Measurements from ENCODE around the gene CDC45. TPM values are rescaled to one million over a fixed set of nuclear protein-coding genes. Genes with fewer than 3 reads are reported as not detected.

CDC45 gene
- total and polyA plus RNA-seq, 8 donors, result 0.28 to 1.3 (median 0.63) TPM; not detected in 2

- Histone ChIP-seq H3K36me3 (peaks cover 0 to 16% (median 7%) of the 10 kb centered on the region in 3 donors), H3K9me3 (no peaks in the 10 kb centered on the region), H3K27ac (no peak overlapping the region), H3K4me3 (no peak overlapping the region), H3K4me1 (peaks cover 8 to 19% (median 17%) of the 10 kb centered on the region in 3 donors), H3K27me3 (no peaks in the 10 kb centered on the region)
- ATAC-seq (no peak), DNase-seq (no peak), FAIRE-seq (no peak)
- intact Hi-C loops (cut with DNase I), result no loop called here
- TF ChIP-seq CTCF (IDR thresholded peaks at IDR 0.05), result no peak
- 74 to 81% methylated on average over 2 of the region's 2 CpGs for WGBS, 2 donors
These were observed 30.3 kb upstream of the CDC45 start for GRCh38 chr22:19449422-19449767.

- intact Hi-C loops (cut with DNase I), result no loop called here
- FAIRE-seq (no peak), DNase-seq (no peak), ATAC-seq (no peak)
- 86 to 89% methylated on average over 8 of the region's 8 CpGs for WGBS, 2 donors
- Histone ChIP-seq H3K27me3 (no peaks in the 10 kb centered on the region), H3K36me3 (peaks cover 0 to 27% (median 13%) of the 10 kb centered on the region in 3 donors), H3K4me3 (no peak overlapping the region), H3K9me3 (no peaks in the 10 kb centered on the region), H3K4me1 (peaks cover 3 to 12% (median 9%) of the 10 kb centered on the region in 3 donors), H3K27ac (no peak overlapping the region)
- TF ChIP-seq CTCF (IDR thresholded peaks at IDR 0.05), result no peak
These were observed 29.2 kb upstream of the CDC45 start for GRCh38 chr22:19450363-19451175.

DNA sequence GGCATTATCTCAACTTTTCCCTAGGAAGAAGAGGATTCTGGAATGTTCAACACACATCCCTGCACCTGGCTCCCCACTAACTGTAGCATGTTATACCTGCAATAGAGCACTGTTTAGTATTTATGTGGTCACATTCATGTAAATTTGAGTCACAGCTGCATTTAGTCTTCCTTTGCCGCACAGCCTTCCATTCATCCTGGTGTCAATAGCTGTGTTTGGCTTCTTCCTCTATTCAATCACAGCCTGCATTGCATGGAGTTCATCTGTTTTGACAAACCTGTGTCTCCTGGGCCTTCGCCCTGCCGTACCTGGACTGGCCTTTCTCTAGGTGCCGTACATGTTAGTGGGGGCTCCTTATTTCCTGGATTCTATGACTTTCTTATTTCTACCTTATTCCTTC is 28.1 kb upstream of the CDC45 start:
- DNase-seq (no peak), FAIRE-seq (no peak), ATAC-seq (no peak)
- no peak overlapping the region for H3K27ac ChIP-seq
- intact Hi-C loops (cut with DNase I), result no loop called here
- TF ChIP-seq CTCF (IDR thresholded peaks at IDR 0.05), result no peak
- peaks cover 0 to 37% (median 22%) of the 10 kb centered on the region in 3 donors for H3K36me3 ChIP-seq
- H3K4me3 ChIP-seq, result no peak overlapping the region
- H3K9me3 ChIP-seq, result no peaks in the 10 kb centered on the region
- H3K4me1 ChIP-seq, result peaks cover 0 to 2% (median 0%) of the 10 kb centered on the region in 3 donors
- no peaks in the 10 kb centered on the region for H3K27me3 ChIP-seq
- 95 to 96% methylated on average over 4 of the region's 4 CpGs for WGBS, 2 donors

DNA sequence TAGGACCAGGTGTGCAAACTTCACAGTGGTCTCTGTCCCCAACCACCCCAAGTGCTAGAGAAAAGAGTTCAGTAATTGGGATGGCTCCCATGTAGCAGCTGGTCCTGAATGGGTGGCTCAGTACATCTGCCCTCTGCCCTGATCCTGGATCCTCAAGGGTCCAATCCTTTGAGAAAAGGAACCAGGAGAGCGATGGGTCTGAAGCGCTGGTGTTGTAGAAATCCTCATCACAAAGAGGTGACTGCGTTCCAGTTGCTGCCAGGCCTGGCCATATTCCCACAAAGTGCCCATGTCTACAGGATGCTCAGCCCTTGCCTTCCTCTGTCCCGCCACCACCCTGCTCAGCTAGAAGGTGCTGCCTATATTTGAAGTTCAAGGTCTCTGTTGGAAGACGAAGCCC is 26.0 kb upstream of the CDC45 start:
- TF ChIP-seq CTCF (IDR thresholded peaks at IDR 0.05), result no peak
- ATAC-seq (no peak), FAIRE-seq (no peak), DNase-seq (no peak)
- intact Hi-C loops (cut with DNase I), result no loop called here
- no peak overlapping the region for H3K4me3 ChIP-seq
- H3K4me1 ChIP-seq, result peaks cover 0 to under 1% (median 0%) of the 10 kb centered on the region in 3 donors
- WGBS, 2 donors, result 92 to 96% methylated on average over 5 of the region's 5 CpGs
- H3K27ac ChIP-seq, result no peak overlapping the region
- H3K27me3 ChIP-seq, result no peaks in the 10 kb centered on the region
- peaks cover 0 to 51% (median 28%) of the 10 kb centered on the region in 3 donors for H3K36me3 ChIP-seq
- H3K9me3 ChIP-seq, result no peaks in the 10 kb centered on the region

DNA sequence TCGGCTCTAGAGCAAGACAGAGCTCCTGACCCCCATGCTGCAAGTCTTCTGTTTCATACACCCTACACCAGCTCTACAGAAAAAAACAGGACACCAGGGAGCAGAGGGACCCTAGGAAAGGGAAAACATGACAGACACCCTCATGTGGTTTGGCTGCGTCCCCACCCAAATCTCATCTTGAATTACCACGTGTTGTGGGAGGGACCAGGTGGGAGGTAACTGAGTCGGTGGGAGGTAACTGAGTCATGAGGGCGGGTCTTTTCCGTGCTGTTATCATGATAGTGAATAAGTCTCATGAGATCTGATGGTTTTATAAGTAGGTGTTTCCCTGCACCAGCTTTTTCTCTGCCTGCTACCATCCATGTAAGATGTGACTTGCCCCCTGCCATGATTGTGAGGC is 25.6 kb upstream of the CDC45 start:
- H3K27ac ChIP-seq, result no peak overlapping the region
- 68 to 78% methylated on average over 6 of the region's 6 CpGs for WGBS, 2 donors
- FAIRE-seq (no peak), DNase-seq (no peak), ATAC-seq (no peak)
- intact Hi-C loops (cut with DNase I), result no loop called here
- peaks cover 0 to 51% (median 28%) of the 10 kb centered on the region in 3 donors for H3K36me3 ChIP-seq
- H3K27me3 ChIP-seq, result no peaks in the 10 kb centered on the region
- no peaks in the 10 kb centered on the region for H3K9me3 ChIP-seq
- no peak for TF ChIP-seq CTCF (IDR thresholded peaks at IDR 0.05)
- H3K4me1 ChIP-seq, result no peaks in the 10 kb centered on the region
- no peak overlapping the region for H3K4me3 ChIP-seq

Measured in pancreas (tissue), 10 donors.